H7 (cell line): ENCODE measurements around the gene DNASE1L1. TPM values are rescaled to one million over a fixed set of nuclear protein-coding genes. Genes with fewer than 3 reads are reported as not detected.
"Not testable (repeated sequence)": the region's sequence is repeated elsewhere in the genome, so short reads cannot be mapped to it uniquely, and the experiment has no call there.

ENCODE experiments used
- DNase-seq: peaks from one replicate; pipeline ENCODE4 v3.0.0; 2012
- H3K27me3 ChIP-seq: 2 replicates; pipeline ENCODE4 v1.6.0; 2011; ENCODE audit warnings: mild to moderate bottlenecking, low read length; ENCODE audit not compliant: control insufficient read depth, insufficient read depth
- H3K36me3 ChIP-seq: replicated peaks from 2 replicates; pipeline ENCODE4 v1.5.1; 2011; ENCODE audit warnings: low read length; ENCODE audit not compliant: control insufficient read depth, insufficient read depth
- H3K4me3 ChIP-seq: 2 replicates; pipeline ENCODE4 v1.5.1; 2011; ENCODE audit warnings: low read depth, mild to moderate bottlenecking, control low read depth, low read length, moderate library complexity; ENCODE audit not compliant: insufficient read depth
- total RNA-seq: library from RNA; depleted of rRNA; stranded (reverse); fragments of >200 nt; shearing (Covaris generic); gene quantifications from 2 replicates; pipeline ENCODE4 v1.2.3, GENCODE V29; 2014

Gene DNASE1L1
- total RNA-seq, 1 experiment from 2014 or later, result 26.6 TPM

- not testable (repeated sequence) for DNase-seq
Observed at GRCh38 chrX:154388649-154389048, 20.4 kb downstream of the DNASE1L1 start.

GRCh38 chrX:154388094-154388493, 21.0 kb downstream of the DNASE1L1 start:
- not testable (repeated sequence) for H3K27me3 ChIP-seq, DNase-seq, H3K36me3 ChIP-seq, H3K4me3 ChIP-seq

More at GRCh38 chrX:154388649-154389048, 20.4 kb downstream of the DNASE1L1 start:
- not testable (repeated sequence) for H3K36me3 ChIP-seq, H3K27me3 ChIP-seq, H3K4me3 ChIP-seq

GRCh38 chrX:154384284-154384892, 24.7 kb downstream of the DNASE1L1 start:
- no peak for DNase-seq
- no peaks in the 10 kb centered on the region for H3K27me3 ChIP-seq

GRCh38 chrX:154383359-154384283, 25.4 kb downstream of the DNASE1L1 start:
- H3K36me3 ChIP-seq, result 0 out of 2 replicates have a peak, but pooled peaks cover 3% of the 10 kb centered on the region
- DNase-seq, result no peak
- H3K27me3 ChIP-seq, result no peaks in the 10 kb centered on the region
- H3K4me3 ChIP-seq, result no peak overlapping the region

More at GRCh38 chrX:154384284-154384892, 24.7 kb downstream of the DNASE1L1 start:
- 0 out of 2 replicates have a peak, but pooled peaks cover 3% of the 10 kb centered on the region for H3K36me3 ChIP-seq
- no peak overlapping the region for H3K4me3 ChIP-seq

- H3K27me3 ChIP-seq, result no peaks in the 10 kb centered on the region
Observed at GRCh38 chrX:154382483-154383069, 26.5 kb downstream of the DNASE1L1 start.

GRCh38 chrX:154381271-154381670, 27.8 kb downstream of the DNASE1L1 start:
- DNase-seq, result peak; percentile 72
- Histone ChIP-seq H3K4me3 (no peak overlapping the region), H3K36me3 (0 out of 2 replicates have a peak, but pooled peaks cover 3% of the 10 kb centered on the region), H3K27me3 (no peaks in the 10 kb centered on the region)

More at GRCh38 chrX:154382483-154383069, 26.5 kb downstream of the DNASE1L1 start:
- DNase-seq, result no peak
- Histone ChIP-seq H3K4me3 (no peak overlapping the region), H3K36me3 (0 out of 2 replicates have a peak, but pooled peaks cover 3% of the 10 kb centered on the region)

- 0 out of 2 replicates have a peak overlapping the region, but pooled peaks have one; percentile 79 for H3K4me3 ChIP-seq
- H3K27me3 ChIP-seq, result no peaks in the 10 kb centered on the region
- no peak for DNase-seq
- 0 out of 2 replicates have a peak, but pooled peaks cover 3% of the 10 kb centered on the region for H3K36me3 ChIP-seq
Observed at GRCh38 chrX:154380787-154381186, 28.3 kb downstream of the DNASE1L1 start.

GRCh38 chrX:154380153-154380552, 28.9 kb downstream of the DNASE1L1 start:
- Histone ChIP-seq H3K36me3 (0 out of 2 replicates have a peak, but pooled peaks cover 3% of the 10 kb centered on the region), H3K27me3 (no peaks in the 10 kb centered on the region), H3K4me3 (peak overlapping the region; percentile 79)
- DNase-seq, result no peak

GRCh38 chrX:154379569-154379951, 29.5 kb downstream of the DNASE1L1 start:
- peak overlapping the region; percentile 79 for H3K4me3 ChIP-seq
- 0 out of 2 replicates have a peak, but pooled peaks cover 3% of the 10 kb centered on the region for H3K36me3 ChIP-seq
- no peak for DNase-seq
- H3K27me3 ChIP-seq, result no peaks in the 10 kb centered on the region; the same call in 1 of the 2 replicates

GRCh38 chrX:154378799-154379568, 30.1 kb downstream of the DNASE1L1 start, which contains the start of gene EMD:
TSS of gene EMD (plus strand) at chrX:154379295. CDS start at chrX:154379485, 190 bp downstream.
- Histone ChIP-seq H3K36me3 (0 out of 2 replicates have a peak, but pooled peaks cover 3% of the 10 kb centered on the region), H3K4me3 (peak within 1 kb of the TSS; percentile 79), H3K27me3 (peaks cover 3% of the 10 kb centered on the region; the same call in 1 of the 2 replicates)
- DNase-seq, result peak; percentile 97

- peak overlapping the region; percentile 59 for H3K4me3 ChIP-seq
- H3K27me3 ChIP-seq, result peaks cover 3% of the 10 kb centered on the region; the same call in 1 of the 2 replicates
- peak; percentile 95 for DNase-seq
- H3K36me3 ChIP-seq, result 0 out of 2 replicates have a peak, but pooled peaks cover 3% of the 10 kb centered on the region
Observed at GRCh38 chrX:154378059-154378798, 30.8 kb downstream of the DNASE1L1 start.

GRCh38 chrX:154376774-154377173, 32.3 kb downstream of the DNASE1L1 start:
- 0 out of 2 replicates have a peak, but pooled peaks cover 3% of the 10 kb centered on the region for H3K36me3 ChIP-seq
- DNase-seq, result no peak
- H3K27me3 ChIP-seq, result peaks cover 6% of the 10 kb centered on the region; the same call in 1 of the 2 replicates
- H3K4me3 ChIP-seq, result no peak overlapping the region

GRCh38 chrX:154375156-154375504, 33.9 kb downstream of the DNASE1L1 start:
- H3K27me3 ChIP-seq, result peaks cover 6% of the 10 kb centered on the region; the same call in 1 of the 2 replicates
- no peaks in the 10 kb centered on the region for H3K36me3 ChIP-seq
- peak overlapping the region; percentile 32; the same call in 1 of the 2 replicates for H3K4me3 ChIP-seq
- DNase-seq, result no peak
